Measurements from ENCODE around the gene MYT1. TPM values are rescaled to one million over a fixed set of nuclear protein-coding genes. Genes with fewer than 3 reads are reported as not detected.

MYT1 gene
- polyA plus RNA-seq, 1 of the 3 experiments (the other 2 are of a cell fraction), result 0.10 TPM

DNA sequence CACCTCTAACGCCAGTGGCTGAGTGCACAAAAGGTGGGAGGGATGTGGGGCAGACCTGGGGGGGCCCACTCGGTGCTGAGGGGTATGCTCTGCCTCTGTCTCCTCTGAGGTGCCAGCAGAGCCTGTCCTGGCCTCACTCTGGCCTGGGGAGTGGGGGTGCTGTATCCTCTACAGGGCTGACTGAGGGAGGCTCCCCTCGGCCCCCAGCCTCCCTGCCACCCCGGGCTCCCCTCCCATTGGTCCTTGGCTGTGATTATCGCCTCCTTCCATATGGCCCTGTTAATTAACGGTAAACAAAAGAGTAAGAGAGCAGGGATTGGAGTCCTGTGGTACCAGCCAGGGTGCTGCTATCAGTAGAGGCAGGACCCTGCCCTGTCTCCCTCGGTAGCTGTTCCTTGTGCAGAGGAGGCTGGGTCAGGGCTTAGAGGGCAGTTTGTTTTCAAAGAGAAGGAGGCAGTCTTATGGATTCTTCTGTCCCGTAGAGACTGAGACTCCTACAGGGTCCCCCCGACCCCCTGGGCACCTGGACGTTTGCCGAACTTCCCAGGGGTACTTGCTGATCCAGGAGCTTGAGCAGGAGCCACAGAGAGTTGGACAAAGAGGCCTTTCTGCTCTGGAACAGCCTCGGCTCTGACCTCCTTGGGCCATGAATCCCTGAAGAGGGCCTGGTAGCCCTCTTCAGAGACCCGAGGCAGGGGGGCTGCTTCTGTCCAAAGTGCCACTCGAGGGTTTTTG, 1.8 kb downstream of the MYT1 start:
- WGBS (ENCODE audit: low lambda C conversion rate), result 14% methylated on average over 9 of the region's 14 CpGs
- POLR2A ChIA-PET, result interaction anchor here (1.2 to 1.5 kb wide), 2 partner anchors 10 to 90 kb away, joined by 7 to 13 read pairs; partner anchors contain the start of gene PCMTD2
- H3K27me3 ChIP-seq (ENCODE audit: insufficient read depth), result peaks cover 38% of the 10 kb centered on the region
- no peak overlapping the region for H2AFZ ChIP-seq (ENCODE audit: low read depth)
- H3K9me2 ChIP-seq, result no peaks in the 10 kb centered on the region
- no peaks in the 10 kb centered on the region for H3K36me3 ChIP-seq (replicated peaks in 1 of 2; ENCODE audit: control insufficient read depth in 1 of 2, insufficient read depth in 2 of 2, low read length in 1 of 2)
- H4K20me1 ChIP-seq (ENCODE audit: insufficient read depth), result no peaks in the 10 kb centered on the region
- H3K4me1 ChIP-seq (ENCODE audit: control insufficient read depth in 1 of 2, insufficient read depth in 2 of 2, low read depth in 1 of 2, low read length in 1 of 2), result peaks cover 0 to 47% of the 10 kb centered on the region in 2 experiments; a peak in 2 of 4 replicates
- CTCF ChIA-PET, result interaction anchor here (0.5 to 2.1 kb wide), 8 partner anchors 10 to 128 kb away, joined by 3 to 14 read pairs (median 4); no protein-coding TSS in a partner anchor
- H3K9ac ChIP-seq, result no peak overlapping the region
- no peak overlapping the region for H3K4me2 ChIP-seq
- TF ChIP-seq, protein P1, sequence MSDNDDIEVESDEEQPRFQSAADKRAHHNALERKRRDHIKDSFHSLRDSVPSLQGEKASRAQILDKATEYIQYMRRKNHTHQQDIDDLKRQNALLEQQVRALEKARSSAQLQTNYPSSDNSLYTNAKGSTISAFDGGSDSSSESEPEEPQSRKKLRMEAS (IDR thresholded peaks at IDR 0.05; ENCODE audit: low read depth), result no peak
- TF ChIP-seq MXI1 (IDR thresholded peaks at IDR 0.05; ENCODE audit: low read depth, low read length) (peak; percentile 32; the same call in 1 of the 2 replicates), FOXJ3 (CRISPR knock-in tag; IDR thresholded peaks at IDR 0.05) (0 out of 2 replicates have a peak, but pooled peaks have one; percentile 60), FOSL2 (IDR thresholded peaks at IDR 0.05; ENCODE audit: borderline replicate concordance, low read depth) (no peak), GATA2 (CRISPR knock-in tag; IDR thresholded peaks at IDR 0.05) (peak; percentile 47), SMC3 (IDR thresholded peaks at IDR 0.05; ENCODE audit: low read depth, low read length) (no peak), JUND (IDR thresholded peaks at IDR 0.05) (no peak)
- TF ChIP-seq, protein P2, sequence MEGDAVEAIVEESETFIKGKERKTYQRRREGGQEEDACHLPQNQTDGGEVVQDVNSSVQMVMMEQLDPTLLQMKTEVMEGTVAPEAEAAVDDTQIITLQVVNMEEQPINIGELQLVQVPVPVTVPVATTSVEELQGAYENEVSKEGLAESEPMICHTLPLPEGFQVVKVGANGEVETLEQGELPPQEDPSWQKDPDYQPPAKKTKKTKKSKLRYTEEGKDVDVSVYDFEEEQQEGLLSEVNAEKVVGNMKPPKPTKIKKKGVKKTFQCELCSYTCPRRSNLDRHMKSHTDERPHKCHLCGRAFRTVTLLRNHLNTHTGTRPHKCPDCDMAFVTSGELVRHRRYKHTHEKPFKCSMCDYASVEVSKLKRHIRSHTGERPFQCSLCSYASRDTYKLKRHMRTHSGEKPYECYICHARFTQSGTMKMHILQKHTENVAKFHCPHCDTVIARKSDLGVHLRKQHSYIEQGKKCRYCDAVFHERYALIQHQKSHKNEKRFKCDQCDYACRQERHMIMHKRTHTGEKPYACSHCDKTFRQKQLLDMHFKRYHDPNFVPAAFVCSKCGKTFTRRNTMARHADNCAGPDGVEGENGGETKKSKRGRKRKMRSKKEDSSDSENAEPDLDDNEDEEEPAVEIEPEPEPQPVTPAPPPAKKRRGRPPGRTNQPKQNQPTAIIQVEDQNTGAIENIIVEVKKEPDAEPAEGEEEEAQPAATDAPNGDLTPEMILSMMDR (IDR thresholded peaks at IDR 0.05), result no peak
- no peaks in the 10 kb centered on the region for H3K79me2 ChIP-seq (ENCODE audit: insufficient read depth)
- H3F3A ChIP-seq (replicated peaks; ENCODE audit: insufficient read depth), result no peaks in the 10 kb centered on the region
- peak overlapping the region in 1 of 2 experiments; percentile 49; a peak in 2 of 4 replicates for H3K4me3 ChIP-seq (ENCODE audit: low read depth in 2 of 2, low read length in 1 of 2)
- peak; percentile 79 for DNase-seq
- H3K27ac ChIP-seq (ENCODE audit: low read depth in 2 of 2, low read length in 1 of 2), result peak overlapping the region in 1 of 2 experiments; percentile 97; a peak in 2 of 4 replicates
- no peaks in the 10 kb centered on the region for H3K9me3 ChIP-seq

DNA sequence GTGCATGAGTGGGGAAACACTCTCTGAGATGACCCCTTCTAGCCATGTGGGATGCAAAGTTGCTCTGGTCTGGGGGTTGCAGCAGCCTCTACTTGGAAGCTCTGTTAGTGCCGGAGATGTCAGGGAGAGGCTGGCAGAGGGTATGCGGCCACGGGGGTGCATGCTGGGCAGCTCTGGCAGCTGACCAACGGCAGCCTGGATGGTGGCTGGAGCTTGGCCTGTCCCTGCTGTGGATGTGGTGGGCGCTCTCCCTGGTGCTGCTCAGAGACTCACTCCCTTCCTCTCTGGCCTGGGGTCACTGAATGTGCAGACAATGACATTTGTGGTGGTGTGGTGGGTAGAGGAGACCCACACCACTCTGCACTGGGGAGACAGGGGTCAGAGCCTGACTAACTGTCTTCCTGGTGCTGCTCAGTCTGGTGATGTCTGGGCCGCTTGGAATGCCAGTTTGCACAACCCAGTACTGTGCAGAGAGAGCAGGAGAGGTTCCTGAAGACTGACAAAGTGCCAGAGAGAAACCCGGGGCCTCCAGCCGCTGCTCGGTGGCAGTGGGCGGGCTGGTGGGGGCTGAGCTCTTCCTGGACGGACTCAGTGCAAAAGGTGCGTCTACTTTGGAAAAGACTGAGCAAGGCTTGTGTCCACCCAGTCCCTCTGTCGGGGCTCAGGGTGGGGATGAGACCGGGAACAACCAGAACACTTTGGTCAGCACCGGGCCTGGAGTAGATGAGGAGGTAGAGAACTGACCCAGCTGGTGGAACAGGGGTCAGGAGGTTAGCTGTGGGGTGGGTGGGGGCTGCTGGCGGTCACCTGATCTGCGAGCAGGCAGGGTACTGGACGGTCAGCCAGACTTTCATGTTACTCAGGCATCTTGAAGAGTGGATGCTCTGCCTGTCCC, 2.7 kb downstream of the MYT1 start:
- TF ChIP-seq, protein P3, sequence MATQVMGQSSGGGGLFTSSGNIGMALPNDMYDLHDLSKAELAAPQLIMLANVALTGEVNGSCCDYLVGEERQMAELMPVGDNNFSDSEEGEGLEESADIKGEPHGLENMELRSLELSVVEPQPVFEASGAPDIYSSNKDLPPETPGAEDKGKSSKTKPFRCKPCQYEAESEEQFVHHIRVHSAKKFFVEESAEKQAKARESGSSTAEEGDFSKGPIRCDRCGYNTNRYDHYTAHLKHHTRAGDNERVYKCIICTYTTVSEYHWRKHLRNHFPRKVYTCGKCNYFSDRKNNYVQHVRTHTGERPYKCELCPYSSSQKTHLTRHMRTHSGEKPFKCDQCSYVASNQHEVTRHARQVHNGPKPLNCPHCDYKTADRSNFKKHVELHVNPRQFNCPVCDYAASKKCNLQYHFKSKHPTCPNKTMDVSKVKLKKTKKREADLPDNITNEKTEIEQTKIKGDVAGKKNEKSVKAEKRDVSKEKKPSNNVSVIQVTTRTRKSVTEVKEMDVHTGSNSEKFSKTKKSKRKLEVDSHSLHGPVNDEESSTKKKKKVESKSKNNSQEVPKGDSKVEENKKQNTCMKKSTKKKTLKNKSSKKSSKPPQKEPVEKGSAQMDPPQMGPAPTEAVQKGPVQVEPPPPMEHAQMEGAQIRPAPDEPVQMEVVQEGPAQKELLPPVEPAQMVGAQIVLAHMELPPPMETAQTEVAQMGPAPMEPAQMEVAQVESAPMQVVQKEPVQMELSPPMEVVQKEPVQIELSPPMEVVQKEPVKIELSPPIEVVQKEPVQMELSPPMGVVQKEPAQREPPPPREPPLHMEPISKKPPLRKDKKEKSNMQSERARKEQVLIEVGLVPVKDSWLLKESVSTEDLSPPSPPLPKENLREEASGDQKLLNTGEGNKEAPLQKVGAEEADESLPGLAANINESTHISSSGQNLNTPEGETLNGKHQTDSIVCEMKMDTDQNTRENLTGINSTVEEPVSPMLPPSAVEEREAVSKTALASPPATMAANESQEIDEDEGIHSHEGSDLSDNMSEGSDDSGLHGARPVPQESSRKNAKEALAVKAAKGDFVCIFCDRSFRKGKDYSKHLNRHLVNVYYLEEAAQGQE (IDR thresholded peaks at IDR 0.05; ENCODE audit: low read depth, low read length), result peak; percentile 84
- TF ChIP-seq NRF1 (IDR thresholded peaks at IDR 0.05; ENCODE audit: low read depth, low read length) (no peak), JUND (IDR thresholded peaks at IDR 0.05) (no peak), RCOR1 (IDR thresholded peaks at IDR 0.05; ENCODE audit: low read length) (no peak), MXI1 (IDR thresholded peaks at IDR 0.05; ENCODE audit: low read depth, low read length) (peak; percentile 52; the same call in 1 of the 2 replicates), RXRA (IDR thresholded peaks at IDR 0.05; ENCODE audit: borderline replicate concordance, low read depth) (no peak)
- H3K79me2 ChIP-seq (ENCODE audit: insufficient read depth), result no peaks in the 10 kb centered on the region
- ChIA-PET CTCF (interaction anchor here (0.7 to 2.1 kb wide), 6 partner anchors 11 to 129 kb away, joined by 3 to 14 read pairs (median 3); no protein-coding TSS in a partner anchor), POLR2A (interaction anchor here (1.2 to 1.5 kb wide), 2 partner anchors 11 to 89 kb away, joined by 7 to 13 read pairs; partner anchors contain the start of gene PCMTD2)
- H2AFZ ChIP-seq (ENCODE audit: low read depth), result no peak overlapping the region
- H3K4me3 ChIP-seq (ENCODE audit: low read depth in 2 of 2, low read length in 1 of 2), result peak overlapping the region in 1 of 2 experiments; percentile 49; a peak in 1 of 4 replicates
- H3K27ac ChIP-seq (ENCODE audit: low read depth in 2 of 2, low read length in 1 of 2), result peak overlapping the region in 1 of 2 experiments; percentile 97; a peak in 2 of 4 replicates
- DNase-seq, result peak; percentile 64
- H3K4me2 ChIP-seq, result no peak overlapping the region
- H3K36me3 ChIP-seq (replicated peaks in 1 of 2; ENCODE audit: control insufficient read depth in 1 of 2, insufficient read depth in 2 of 2, low read length in 1 of 2), result no peaks in the 10 kb centered on the region
- peaks cover 0 to 50% of the 10 kb centered on the region in 2 experiments; a peak in 2 of 4 replicates for H3K4me1 ChIP-seq (ENCODE audit: control insufficient read depth in 1 of 2, insufficient read depth in 2 of 2, low read depth in 1 of 2, low read length in 1 of 2)
- H3K9me2 ChIP-seq, result no peaks in the 10 kb centered on the region
- H3K9ac ChIP-seq, result no peak overlapping the region
- H3K9me3 ChIP-seq, result no peaks in the 10 kb centered on the region
- 48% methylated on average over 12 of the region's 18 CpGs for WGBS (ENCODE audit: low lambda C conversion rate)
- H3F3A ChIP-seq (replicated peaks; ENCODE audit: insufficient read depth), result no peaks in the 10 kb centered on the region
- peaks cover 38% of the 10 kb centered on the region for H3K27me3 ChIP-seq (ENCODE audit: insufficient read depth)
- no peaks in the 10 kb centered on the region for H4K20me1 ChIP-seq (ENCODE audit: insufficient read depth)
